GM23248 (cell line): Measurements from ENCODE around the gene PUS1. TPM values are rescaled to one million over a fixed set of nuclear protein-coding genes. Genes with fewer than 3 reads are reported as not detected.

ENCODE experiments used
- DNase-seq: peaks from one replicate; pipeline ENCODE4 v3.0.0-alpha.2; 2015
- H2AFZ ChIP-seq: fragments of 200-600 bp; sonication (generic); 2 replicates; pipeline ENCODE4 v1.6.1; 2016; ENCODE audit warnings: antibody characterized with exemption
- H3F3A ChIP-seq: fragments of 200-600 bp; sonication (generic); 2 replicates; pipeline ENCODE4 v1.6.1; 2016; ENCODE audit warnings: mild to moderate bottlenecking, antibody characterized with exemption, mixed run types; ENCODE audit not compliant: insufficient read depth
- H3K27ac ChIP-seq: fragments of 200-600 bp; sonication (generic); 2 replicates; pipeline ENCODE4 v1.5.1; 2016; ENCODE audit warnings: mild to moderate bottlenecking
- H3K27me3 ChIP-seq: fragments of 200-600 bp; sonication (generic); replicated peaks from 2 replicates; pipeline ENCODE4 v1.6.1; 2016; ENCODE audit warnings: mild to moderate bottlenecking; ENCODE audit not compliant: insufficient read depth
- H3K36me3 ChIP-seq: fragments of 200-600 bp; sonication (generic); 2 replicates; pipeline ENCODE4 v1.6.1; 2016; ENCODE audit warnings: low read depth, mild to moderate bottlenecking
- H3K4me1 ChIP-seq: fragments of 200-600 bp; sonication (generic); 2 replicates; pipeline ENCODE4 v1.6.1; 2016; ENCODE audit warnings: mild to moderate bottlenecking; ENCODE audit not compliant: insufficient read depth
- H3K4me2 ChIP-seq: fragments of 200-600 bp; sonication (generic); one replicate; pipeline ENCODE4 v1.6.1; 2016; ENCODE audit warnings: mild to moderate bottlenecking; ENCODE audit not compliant: unreplicated experiment
- H3K4me3 ChIP-seq: fragments of 200-600 bp; sonication (generic); 2 replicates; pipeline ENCODE4 v1.5.1; 2016; ENCODE audit warnings: mild to moderate bottlenecking
- H3K79me2 ChIP-seq: fragments of 200-600 bp; sonication (generic); 2 replicates; pipeline ENCODE4 v1.6.1; 2016; ENCODE audit warnings: mild to moderate bottlenecking; ENCODE audit not compliant: insufficient read depth
- H3K9ac ChIP-seq: fragments of 200-600 bp; sonication (generic); 2 replicates; pipeline ENCODE4 v1.6.1; 2016; ENCODE audit warnings: mild to moderate bottlenecking
- H3K9me2 ChIP-seq: fragments of 200-600 bp; sonication (generic); 2 replicates; pipeline ENCODE4 v1.6.1; 2016; ENCODE audit warnings: mixed run types, mild to moderate bottlenecking, moderate library complexity; ENCODE audit not compliant: insufficient read depth
- H3K9me3 ChIP-seq: fragments of 200-600 bp; sonication (generic); one replicate; pipeline ENCODE4 v1.6.1; 2017; ENCODE audit warnings: low read depth
- H4K20me1 ChIP-seq: fragments of 200-600 bp; sonication (generic); 2 replicates; pipeline ENCODE4 v1.6.0; 2016; ENCODE audit not compliant: insufficient read depth
- EZH2 ChIP-seq: fragments of 200-600 bp; sonication (generic); IDR thresholded peaks from 2 replicates; pipeline ENCODE4 v1.6.1; 2018; ENCODE audit warnings: antibody characterized with exemption, mild to moderate bottlenecking; ENCODE audit not compliant: insufficient read depth, poor library complexity, severe bottlenecking
- EZH2phosphoT487 ChIP-seq: fragments of 200-600 bp; sonication (generic); IDR thresholded peaks from 2 replicates; pipeline ENCODE4 v1.6.1; 2018; ENCODE audit warnings: antibody characterized with exemption, moderate library complexity, mild to moderate bottlenecking, low read depth; ENCODE audit not compliant: insufficient read depth
- WGBS, 2 experiments: methylation state at CpG; one replicate each; pipeline ENCODE4 v1.1.6; 2015 to 2017; ENCODE audit warnings: low lambda C conversion rate in 2 of 2, low coverage in 1 of 2; ENCODE audit errors: missing lambda C conversion rate in 2 of 2; 5-methylcytosine and 5-hydroxymethylcytosine counted together
- in situ Hi-C: fragments of 300-500 bp; cut with MboI; formaldehyde crosslinking; loops from 2 replicates; pipeline ENCODE4 v1.15.0; 2020
- polyA plus RNA-seq: library from polyadenylated mRNA; unstranded; fragments of >200 nt; fragmentation: Nextera tagmentation; extraction: Ambion mirVana; gene quantifications from 2 replicates; pipeline ENCODE4 v1.2.1, GENCODE V29; 2016
- total RNA-seq: library from RNA; depleted of rRNA; stranded (reverse); fragments of >200 nt; shearing (Covaris generic); gene quantifications from 2 replicates; pipeline ENCODE4 v1.2.3, GENCODE V29; 2014

Gene PUS1
- total and polyA plus RNA-seq, 2 experiments from 2014 or later = 14.0 to 18.9 TPM

GRCh38 chr12:131941116-131941986 is 12.3 kb downstream of the PUS1 start:
- no peak for DNase-seq

DNA sequence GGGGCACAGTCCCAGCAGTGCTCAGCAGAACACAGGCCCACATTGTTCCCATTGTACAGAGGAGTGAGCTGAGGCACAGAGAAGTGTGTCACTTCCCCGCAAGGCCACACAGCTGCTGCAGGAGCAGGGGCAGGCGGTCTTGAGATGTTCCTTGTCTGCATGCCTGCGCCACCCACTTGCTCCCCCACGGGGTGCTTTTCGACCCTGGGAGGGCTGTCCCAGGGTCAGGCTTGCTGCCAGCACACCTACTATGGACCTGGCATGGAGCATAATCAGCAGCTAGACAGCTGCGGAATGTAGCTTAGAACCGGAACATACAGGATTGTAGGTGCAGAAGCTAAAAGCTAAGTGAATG is 12.9 kb downstream of the PUS1 start:
- H3F3A ChIP-seq = 0 out of 2 replicates have a peak, but pooled peaks cover 6% of the 10 kb centered on the region
- no peak for DNase-seq
- H3K36me3 ChIP-seq = peaks cover 5% of the 10 kb centered on the region; the same call in 1 of the 2 replicates
- in situ Hi-C loops = no loop called here
- 98 to 99% methylated on average over 7 of the region's 7 CpGs for WGBS, 2 experiments
- no peak overlapping the region for H3K27ac ChIP-seq
- no peaks in the 10 kb centered on the region for H3K79me2 ChIP-seq
- no peak overlapping the region for H3K9ac ChIP-seq
- H4K20me1 ChIP-seq = no peaks in the 10 kb centered on the region
- no peak overlapping the region for H2AFZ ChIP-seq
- H3K27me3 ChIP-seq = no peaks in the 10 kb centered on the region
- H3K4me1 ChIP-seq = no peaks in the 10 kb centered on the region
- H3K9me3 ChIP-seq = no peaks in the 10 kb centered on the region
- no peaks in the 10 kb centered on the region for H3K9me2 ChIP-seq
- H3K4me3 ChIP-seq = no peak overlapping the region
- TF ChIP-seq EZH2phosphoT487 (no peak), EZH2 (no peak)
- H3K4me2 ChIP-seq = no peak overlapping the region

More at GRCh38 chr12:131941116-131941986, 12.3 kb downstream of the PUS1 start:
- Histone ChIP-seq H3K79me2 (no peaks in the 10 kb centered on the region), H3F3A (0 out of 2 replicates have a peak, but pooled peaks cover 6% of the 10 kb centered on the region), H3K36me3 (peaks cover 5% of the 10 kb centered on the region; the same call in 1 of the 2 replicates), H3K4me1 (no peaks in the 10 kb centered on the region), H3K4me2 (no peak overlapping the region), H3K27me3 (no peaks in the 10 kb centered on the region), H3K27ac (no peak overlapping the region), H4K20me1 (no peaks in the 10 kb centered on the region), H2AFZ (no peak overlapping the region), H3K9me2 (no peaks in the 10 kb centered on the region), H3K9me3 (no peaks in the 10 kb centered on the region), H3K4me3 (no peak overlapping the region), H3K9ac (no peak overlapping the region)
- in situ Hi-C loops = no loop called here
- TF ChIP-seq EZH2 (no peak), EZH2phosphoT487 (no peak)
- 95 to 96% methylated on average over 41 to 46 of the region's 46 CpGs for WGBS, 2 experiments

- no peaks in the 10 kb centered on the region for H3K9me3 ChIP-seq
- H3K4me2 ChIP-seq = no peak overlapping the region
- WGBS, 2 experiments = 96 to 97% methylated on average over 12 of the region's 12 CpGs
- TF ChIP-seq EZH2phosphoT487 (no peak), EZH2 (no peak)
- no peaks in the 10 kb centered on the region for H3K9me2 ChIP-seq
- H3K27ac ChIP-seq = no peak overlapping the region
- H4K20me1 ChIP-seq = no peaks in the 10 kb centered on the region
- no peak for DNase-seq
- no peaks in the 10 kb centered on the region for H3K79me2 ChIP-seq
- no peaks in the 10 kb centered on the region for H3K4me1 ChIP-seq
- in situ Hi-C loops = no loop called here
- H2AFZ ChIP-seq = no peak overlapping the region
- H3K9ac ChIP-seq = no peak overlapping the region
- no peaks in the 10 kb centered on the region for H3K27me3 ChIP-seq
- no peak overlapping the region for H3K4me3 ChIP-seq
- peaks cover 5% of the 10 kb centered on the region; the same call in 1 of the 2 replicates for H3K36me3 ChIP-seq
- H3F3A ChIP-seq = peaks cover 10% of the 10 kb centered on the region
These were observed 13.6 kb downstream of the PUS1 start for GRCh38 chr12:131942671-131943070.

DNA sequence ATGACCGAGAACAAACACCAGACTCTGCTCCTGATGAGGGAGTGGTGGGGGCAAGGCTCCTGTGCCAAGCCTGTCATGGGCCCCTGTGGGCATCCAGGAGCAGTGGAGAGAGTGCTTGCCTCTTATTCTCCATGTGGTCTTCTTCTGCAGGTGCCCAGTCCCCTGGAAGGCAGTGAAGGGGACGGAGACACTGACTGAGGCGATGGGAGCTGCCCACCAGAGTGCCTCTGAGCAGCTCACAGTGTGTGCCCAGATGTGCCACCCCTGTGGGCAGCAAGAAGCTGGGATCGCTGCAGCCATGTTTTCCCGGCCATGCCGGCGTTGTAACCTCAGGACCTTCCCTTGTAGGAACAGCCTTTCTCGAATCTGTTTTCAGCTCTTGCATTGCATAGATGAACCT is 14.3 kb downstream of the PUS1 start:
- H2AFZ ChIP-seq = no peak overlapping the region
- no peaks in the 10 kb centered on the region for H3K4me1 ChIP-seq
- no peak overlapping the region for H3K9ac ChIP-seq
- in situ Hi-C loops = no loop called here
- H4K20me1 ChIP-seq = no peaks in the 10 kb centered on the region
- peaks cover 5% of the 10 kb centered on the region; the same call in 1 of the 2 replicates for H3K36me3 ChIP-seq
- no peak overlapping the region for H3K4me3 ChIP-seq
- DNase-seq = no peak
- no peaks in the 10 kb centered on the region for H3K27me3 ChIP-seq
- no peak overlapping the region for H3K27ac ChIP-seq
- no peaks in the 10 kb centered on the region for H3K79me2 ChIP-seq
- no peaks in the 10 kb centered on the region for H3K9me2 ChIP-seq
- H3K9me3 ChIP-seq = no peaks in the 10 kb centered on the region
- no peak overlapping the region for H3K4me2 ChIP-seq
- no peak for TF ChIP-seq EZH2phosphoT487
- TF ChIP-seq EZH2 = no peak
- WGBS, 2 experiments = 97 to 99% methylated on average over 6 to 8 of the region's 8 CpGs
- H3F3A ChIP-seq = peaks cover 17% of the 10 kb centered on the region
